HepG2 (cell line): ENCODE measurements around the gene EFHD2. TPM values are rescaled to one million over a fixed set of nuclear protein-coding genes. Genes with fewer than 3 reads are reported as not detected.

Source experiments
- ATAC-seq: fragments of 200-7000 bp; cut with Tn5 transposase; 3 replicates; pipeline ENCODE4 v1.9.1; 2020; ENCODE audit warnings: mild to moderate bottlenecking, moderate library complexity
- BruUV-seq: library from RNA; stranded (reverse); fragments of 400-500 nt; replicated peaks from 2 replicates; lab custom pipeline; 2021; lab: Mats Ljungman, UMichigan
- CTCF ChIA-PET: fragments of 300-600 bp; formaldehyde crosslinking; extraction: SDS; loops from one replicate; lab custom pipeline; 2021; ENCODE audit warnings: low total read pairs, inconsistent platforms, low intra/inter-chr PET ratio; lab: Yijun Ruan, JAX
- POLR2A ChIA-PET: fragments of 350-600 bp; sonication (Branson Sonifier 250); formaldehyde crosslinking; loops from one replicate; lab custom pipeline; 2020; ENCODE audit warnings: antibody characterized with exemption, inconsistent platforms; lab: Yijun Ruan, JAX
- DNase-seq: peaks from one replicate; pipeline ENCODE4 v3.0.0-alpha.2; 2015; ENCODE audit warnings: low spot score
- FAIRE-seq: peaks from 3 replicates; lab custom pipeline; 2011; peaks lifted over from hg19 to GRCh38; lab: Jason Lieb, UNC
- H2AFZ ChIP-seq: one replicate; pipeline ENCODE4 v1.6.1; 2011; ENCODE audit warnings: low read length, inconsistent platforms
- H3K27ac ChIP-seq: fragments of 300-600 bp; 3 replicates; pipeline ENCODE4 v1.8.0; 2011; ENCODE audit warnings: mixed run types, mild to moderate bottlenecking, mixed read lengths, low read length, inconsistent platforms; ENCODE audit not compliant: insufficient read depth; ENCODE audit errors: extremely low read length
- H3K27me3 ChIP-seq, 2 experiments: fragments of 200-600 bp in 1 of 2; 2 replicates in 1 of 2; 3 replicates in 1 of 2; pipeline versions ENCODE4 v1.6.0 to v1.8.0; 2011; ENCODE audit warnings: low read length in 2 of 2, mild to moderate bottlenecking in 2 of 2, moderate library complexity in 2 of 2, inconsistent platforms in 1 of 2; ENCODE audit not compliant: insufficient read depth in 2 of 2, control insufficient read depth in 1 of 2
- H3K36me3 ChIP-seq, 2 experiments: fragments of 200-600 bp in 1 of 2; replicated peaks in 1 of 2; 2 replicates in 1 of 2; 3 replicates in 1 of 2; pipeline versions ENCODE4 v1.5.1 to v1.8.0; 2011; ENCODE audit warnings: low read length in 2 of 2, inconsistent platforms in 1 of 2; ENCODE audit not compliant: insufficient read depth in 2 of 2, control insufficient read depth in 1 of 2
- H3K4me1 ChIP-seq: 2 replicates; pipeline ENCODE4 v1.5.1; 2012; ENCODE audit warnings: low read length, inconsistent platforms; ENCODE audit not compliant: insufficient read depth
- H3K4me2 ChIP-seq: 2 replicates; pipeline ENCODE4 v1.6.0; 2011; ENCODE audit warnings: low read depth, low read length, inconsistent platforms
- H3K4me3 ChIP-seq, 3 experiments: fragments of 200-600 bp in 1 of 3; sonication (generic), shearing (Covaris generic) in 1 of 3; replicated peaks in 1 of 3; 2 replicates each; pipeline ENCODE4 v1.5.1; 2011 to 2016; ENCODE audit warnings: low read length in 3 of 3, inconsistent platforms in 2 of 3, low read depth in 2 of 3, mild to moderate bottlenecking in 2 of 3, control low read depth in 1 of 3, mixed read lengths in 1 of 3; ENCODE audit not compliant: insufficient read depth in 1 of 3
- H3K79me2 ChIP-seq: one replicate; pipeline ENCODE4 v1.6.1; 2011; ENCODE audit warnings: low read length, inconsistent platforms; ENCODE audit not compliant: insufficient read depth
- H3K9ac ChIP-seq: 2 replicates; pipeline ENCODE4 v1.6.0; 2011; ENCODE audit warnings: mild to moderate bottlenecking, low read depth, low read length, inconsistent platforms; ENCODE audit not compliant: insufficient read depth
- H3K9me3 ChIP-seq: 2 replicates; pipeline ENCODE4 v1.5.1; 2012; ENCODE audit warnings: mild to moderate bottlenecking, low read length
- H4K20me1 ChIP-seq: 2 replicates; pipeline ENCODE4 v1.6.0; 2011; ENCODE audit warnings: inconsistent platforms, mild to moderate bottlenecking, low read length, moderate library complexity; ENCODE audit not compliant: insufficient read depth
- CCDC6 ChIP-seq: sonication (generic); formaldehyde crosslinking; IDR thresholded peaks from 2 replicates; pipeline ENCODE4 v1.8.1; 2022; ENCODE audit warnings: mild to moderate bottlenecking, missing genetic modification reagents, moderate library complexity
- GABPB1 ChIP-seq: IDR thresholded peaks from 2 replicates; pipeline ENCODE4 v1.6.1; 2016; ENCODE audit warnings: mild to moderate bottlenecking, missing genetic modification reagents, moderate library complexity, missing compliant biosample characterization
- KDM4B ChIP-seq: sonication (generic); formaldehyde crosslinking; IDR thresholded peaks from 2 replicates; pipeline ENCODE4 v1.4.0; 2020; ENCODE audit warnings: missing genetic modification reagents
- NFKB2 ChIP-seq: sonication (generic); formaldehyde crosslinking; IDR thresholded peaks from 2 replicates; pipeline ENCODE4 v1.4.0; 2020; ENCODE audit warnings: missing genetic modification reagents, borderline replicate concordance
- NFKBIZ ChIP-seq: IDR thresholded peaks from 2 replicates; pipeline ENCODE4 v1.6.1; 2018; ENCODE audit warnings: missing genetic modification reagents, missing compliant biosample characterization
- SAFB2 ChIP-seq: sonication (generic); formaldehyde crosslinking; IDR thresholded peaks from 2 replicates; pipeline ENCODE4 v1.5.1; 2020; ENCODE audit warnings: missing genetic modification reagents, low read depth, mild to moderate bottlenecking, borderline replicate concordance
- SKI ChIP-seq: fragments of 450-650 bp; IDR thresholded peaks from one replicate; pipeline ENCODE4 v1.6.1; 2018; ENCODE audit warnings: mild to moderate bottlenecking; ENCODE audit not compliant: partially characterized antibody
- SRF ChIP-seq: IDR thresholded peaks from 2 replicates; pipeline ENCODE4 v1.6.1; 2011; ENCODE audit warnings: mild to moderate bottlenecking, low read depth, low read length, moderate library complexity
- TFAP4 ChIP-seq: sonication (generic); IDR thresholded peaks from 2 replicates; pipeline ENCODE4 v1.6.1; 2016; ENCODE audit warnings: low read depth, borderline replicate concordance
- ZNF343 ChIP-seq: sonication (generic); formaldehyde crosslinking; IDR thresholded peaks from 2 replicates; pipeline ENCODE4 v1.4.0; 2020; ENCODE audit warnings: mild to moderate bottlenecking, missing genetic modification reagents
- ZNF556 ChIP-seq: sonication (generic); formaldehyde crosslinking; IDR thresholded peaks from 2 replicates; pipeline ENCODE4 v1.4.0; 2020; ENCODE audit warnings: mild to moderate bottlenecking, missing genetic modification reagents, borderline replicate concordance
- ZNF572 ChIP-seq: sonication (generic); formaldehyde crosslinking; IDR thresholded peaks from 2 replicates; pipeline ENCODE4 v1.5.1; 2020; ENCODE audit warnings: mild to moderate bottlenecking, missing genetic modification reagents
- ZNF747 ChIP-seq: sonication (generic); formaldehyde crosslinking; IDR thresholded peaks from 2 replicates; pipeline ENCODE4 v1.8.1; 2023; ENCODE audit warnings: missing genetic modification reagents, mild to moderate bottlenecking, borderline replicate concordance
- WGBS: methylation state at CpG from one replicate; pipeline ENCODE4 v1.1.6; 2017; ENCODE audit warnings: low lambda C conversion rate; 5-methylcytosine and 5-hydroxymethylcytosine counted together
- in situ Hi-C: cut with HindIII; loops from 2 replicates; pipeline ENCODE4 v1.10.0; 2017; ENCODE audit warnings: low pct_unique_long_range_greater_than_20kb; ENCODE audit not compliant: extremely low pct_ligation_motif_present
- intact Hi-C: fragments of 100-400 bp; cut with micrococcal nuclease; formaldehyde crosslinking; loops from one replicate; pipeline ENCODE4 v1.10.0; 2022; ENCODE audit not compliant: unreplicated experiment
- polyA plus RNA-seq, 8 experiments: library from polyadenylated mRNA; depleted of rRNA in 3 of 8; stranded (reverse) in 7 of 8; unstranded in 1 of 8; fragments of >200 nt; fragmentation: Illumina TruSeq in 4 of 8; extraction: Trizol in 4 of 8; gene quantifications; 2 replicates each; pipeline versions ENCODE4 v1.2.1 to v1.2.3, GENCODE V29; 2011 to 2016; ENCODE audit warnings: low read depth in 4 of 8, missing spikeins in 1 of 8, mixed read lengths in 1 of 8; ENCODE audit not compliant: insufficient read depth in 1 of 8
- total RNA-seq, 5 experiments: library from RNA; depleted of rRNA; stranded (reverse); fragments of >200 nt; fragmentation: Illumina TruSeq; extraction: Trizol; gene quantifications; 2 replicates each; pipeline ENCODE4 v1.2.3, GENCODE V29; 2016; ENCODE audit warnings: low read depth in 1 of 5
- TF ChIP-seq, protein P1 (sequence below): sonication (generic); formaldehyde crosslinking; IDR thresholded peaks from 2 replicates; pipeline ENCODE4 v1.8.1; 2023; ENCODE audit warnings: mild to moderate bottlenecking, inconsistent platforms, moderate library complexity, missing genetic modification reagents, borderline replicate concordance

EFHD2 gene
- total and polyA plus RNA-seq, 2 of the 13 experiments (the other 11 are each of a cell fraction or from before 2014, with no cell fraction given) = 9.4 to 12.7 TPM

- TF ChIP-seq, protein P1, sequence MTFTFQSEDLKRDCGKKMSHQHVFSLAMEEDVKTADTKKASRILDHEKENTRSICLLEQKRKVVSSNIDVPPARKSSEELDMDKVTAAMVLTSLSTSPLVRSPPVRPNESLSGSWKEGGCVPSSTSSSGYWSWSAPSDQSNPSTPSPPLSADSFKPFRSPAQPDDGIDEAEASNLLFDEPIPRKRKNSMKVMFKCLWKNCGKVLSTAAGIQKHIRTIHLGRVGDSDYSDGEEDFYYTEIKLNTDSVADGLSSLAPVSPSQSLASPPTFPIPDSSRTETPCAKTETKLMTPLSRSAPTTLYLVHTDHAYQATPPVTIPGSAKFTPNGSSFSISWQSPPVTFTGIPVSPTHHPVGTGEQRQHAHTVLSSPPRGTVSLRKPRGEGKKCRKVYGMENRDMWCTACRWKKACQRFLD (CRISPR knock-in tag) = no peak
- TF ChIP-seq NFKBIZ (CRISPR knock-in tag) (no peak), KDM4B (CRISPR knock-in tag) (no peak), TFAP4 (no peak), ZNF556 (CRISPR knock-in tag) (no peak), ZNF747 (CRISPR knock-in tag) (no peak), SKI (no peak)
Measured at GRCh38 chr1:15441247-15441646, 31.6 kb downstream of the EFHD2 start (continued).

DNA sequence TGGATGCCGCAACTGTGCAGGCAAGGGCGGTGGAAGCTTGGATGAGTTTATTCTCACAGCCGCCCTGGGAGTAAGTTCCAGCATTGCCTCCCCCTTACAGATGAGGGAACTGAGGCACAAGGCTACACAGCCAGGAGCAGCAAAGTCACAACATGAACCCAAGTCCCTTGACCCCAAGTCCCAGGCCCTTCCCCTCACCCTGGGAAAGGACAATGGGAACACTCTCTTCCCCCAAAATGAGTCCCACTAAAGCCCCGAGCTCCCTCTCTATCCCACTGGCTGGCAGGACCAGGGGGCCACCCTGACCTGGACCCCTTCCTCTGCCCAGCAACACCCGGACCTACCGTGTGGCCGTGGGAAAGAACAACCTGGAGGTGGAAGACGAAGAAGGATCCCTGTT lies 32.4 kb downstream of the EFHD2 start:
- no peak for FAIRE-seq
- Histone ChIP-seq H3K4me1 (peaks cover 15% of the 10 kb centered on the region), H3K9me3 (no peaks in the 10 kb centered on the region), H3K79me2 (no peaks in the 10 kb centered on the region), H3K36me3 (no peaks in the 10 kb centered on the region), H3K27me3 (peaks cover 0 to 11% of the 10 kb centered on the region in 2 experiments; a peak in 3 of 5 replicates), H2AFZ (no peak overlapping the region), H3K27ac (no peak overlapping the region), H3K4me2 (no peak overlapping the region), H4K20me1 (0 out of 2 replicates have a peak, but pooled peaks cover 3% of the 10 kb centered on the region), H3K4me3 (no peak overlapping the region), H3K9ac (no peak overlapping the region)
- 49% methylated on average over 8 of the region's 8 CpGs for WGBS
- CTCF ChIA-PET = no interaction called here
- ATAC-seq = no peak
- no peak for TF ChIP-seq ZNF572 (CRISPR knock-in tag)
- TF ChIP-seq GABPB1 = no peak
- TF ChIP-seq ZNF343 (CRISPR knock-in tag) = no peak
- no peak for TF ChIP-seq SAFB2
- no peak for TF ChIP-seq NFKB2 (CRISPR knock-in tag)
- TF ChIP-seq CCDC6 (CRISPR knock-in tag) = no peak
- no peak for TF ChIP-seq SRF
- POLR2A ChIA-PET = no interaction called here
- in situ Hi-C loops (no loop called here), intact Hi-C loops (no loop called here)
- no peak for DNase-seq
- no TSS peak for BruUV-seq
